GM19025 (cell line): ENCODE measurements around the gene CDK5.
A peak's percentile ranks its signal among the peaks of the same experiment; 100 is the strongest.

Experiments used
- ATAC-seq: cut with Tn5 transposase; IDR thresholded peaks from one replicate; pipeline ENCODE4 v1.9.1; 2021; ENCODE audit warnings: mild to moderate bottlenecking, low read depth, moderate library complexity; ENCODE audit not compliant: unreplicated experiment

CDK5 gene

DNA sequence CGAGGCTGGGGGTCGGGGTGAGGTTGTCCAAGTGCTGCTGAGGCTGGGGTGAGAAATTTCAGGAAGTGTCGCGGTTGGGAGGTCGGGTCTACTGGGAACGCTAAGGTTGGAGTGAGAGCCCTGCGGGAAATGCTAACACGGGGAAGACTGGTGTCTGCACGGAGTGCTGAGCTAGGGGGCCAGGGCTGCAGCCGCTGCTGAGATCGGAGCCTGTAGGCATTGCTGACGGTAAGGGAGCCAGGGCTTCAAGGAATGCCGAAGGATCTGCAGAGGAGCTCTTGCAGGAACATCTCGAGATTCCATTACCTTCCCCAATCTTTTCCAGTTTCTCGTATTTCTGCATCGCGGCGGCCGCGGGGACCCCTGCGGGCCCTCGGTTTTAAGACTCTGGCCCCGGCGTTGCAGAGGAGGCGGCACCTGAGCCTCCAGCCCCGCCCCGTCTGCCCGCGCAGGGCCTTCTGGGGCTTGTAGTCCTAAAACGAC lies at the start of gene CDK5:
TSS of gene CDK5 (minus strand) at position 392 of the 483 bp plus-strand sequence. CDS start at position 343, 49 bp downstream.
- peak; percentile 12 for ATAC-seq

DNA sequence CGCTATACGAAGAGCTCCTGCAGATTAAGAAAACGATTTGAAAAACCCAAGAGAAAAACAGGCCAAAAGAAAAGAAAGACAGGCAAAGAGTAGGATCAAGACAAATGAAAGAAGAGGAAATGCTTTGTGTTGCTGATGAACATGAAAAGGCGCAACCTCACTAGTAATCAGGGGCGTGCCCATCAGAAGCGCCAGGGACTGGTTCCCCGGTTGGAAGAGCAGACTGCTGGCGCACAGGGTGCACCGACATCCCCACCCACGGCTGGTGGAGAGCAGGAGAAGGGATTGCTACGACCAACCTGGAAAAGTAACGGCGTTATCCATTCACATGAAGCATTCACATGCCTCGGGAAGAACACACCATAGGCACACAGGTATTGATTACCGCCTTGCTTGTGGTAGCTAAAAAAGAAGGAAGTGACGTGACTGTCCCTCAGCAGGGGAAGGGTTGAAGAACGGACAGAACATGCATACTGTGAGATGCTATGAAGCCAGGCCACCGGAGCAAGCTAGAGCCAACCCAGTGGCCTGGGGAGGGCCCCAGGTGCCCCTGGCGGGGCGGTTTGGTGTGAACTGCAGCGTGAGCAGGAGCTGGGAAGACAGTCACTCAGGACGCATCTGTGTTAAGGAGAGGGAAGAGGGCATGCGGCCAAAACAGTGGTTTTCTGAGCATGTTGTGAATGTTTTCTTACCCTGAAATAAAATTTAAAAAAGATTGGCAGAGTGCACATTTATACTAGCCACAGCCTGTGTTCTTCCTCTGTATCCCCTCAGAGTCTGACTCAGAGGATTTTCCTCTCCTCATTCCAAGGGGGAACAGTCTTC lies 46.9 kb upstream of the CDK5 start:
- no peak for ATAC-seq

DNA sequence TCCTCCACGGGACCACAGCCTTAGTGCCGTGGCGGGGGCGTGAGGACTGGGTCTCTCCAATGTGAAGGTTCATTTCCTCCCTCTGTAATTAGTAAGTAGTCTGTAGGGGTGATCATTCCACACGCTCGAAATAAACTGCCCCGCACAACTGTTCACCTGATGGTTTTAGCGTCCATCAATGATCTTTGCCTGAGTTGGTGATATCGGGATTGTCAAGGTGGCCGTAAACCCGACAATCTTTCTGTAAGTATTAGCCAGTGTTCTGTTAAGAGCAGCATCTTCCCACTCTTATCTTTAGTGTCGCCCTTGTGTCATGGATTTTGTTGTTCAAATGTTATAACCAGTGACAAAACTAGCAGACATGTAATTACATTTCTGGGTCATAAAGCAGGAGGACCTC lies 46.3 kb upstream of the CDK5 start:
- ATAC-seq: no peak

DNA sequence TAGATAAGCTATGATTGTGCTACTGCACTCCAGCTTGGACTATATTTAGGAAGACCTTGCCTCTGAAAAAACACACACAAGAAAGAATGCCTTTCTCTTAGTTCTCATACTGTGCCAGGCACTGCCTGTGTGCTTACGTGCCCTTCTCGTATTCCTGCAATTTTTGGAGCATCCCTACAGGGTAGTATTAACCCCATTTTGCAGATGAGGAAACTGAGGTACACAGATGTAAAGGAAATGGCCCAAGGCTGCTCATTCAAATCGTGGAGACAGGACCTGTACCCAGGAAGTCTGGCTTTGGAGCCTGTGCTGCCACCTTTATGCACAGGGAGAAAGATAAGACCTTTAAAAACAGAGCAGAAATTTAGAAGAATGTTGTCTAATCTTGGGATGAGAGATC lies 45.3 kb upstream of the CDK5 start:
- no peak for ATAC-seq

DNA sequence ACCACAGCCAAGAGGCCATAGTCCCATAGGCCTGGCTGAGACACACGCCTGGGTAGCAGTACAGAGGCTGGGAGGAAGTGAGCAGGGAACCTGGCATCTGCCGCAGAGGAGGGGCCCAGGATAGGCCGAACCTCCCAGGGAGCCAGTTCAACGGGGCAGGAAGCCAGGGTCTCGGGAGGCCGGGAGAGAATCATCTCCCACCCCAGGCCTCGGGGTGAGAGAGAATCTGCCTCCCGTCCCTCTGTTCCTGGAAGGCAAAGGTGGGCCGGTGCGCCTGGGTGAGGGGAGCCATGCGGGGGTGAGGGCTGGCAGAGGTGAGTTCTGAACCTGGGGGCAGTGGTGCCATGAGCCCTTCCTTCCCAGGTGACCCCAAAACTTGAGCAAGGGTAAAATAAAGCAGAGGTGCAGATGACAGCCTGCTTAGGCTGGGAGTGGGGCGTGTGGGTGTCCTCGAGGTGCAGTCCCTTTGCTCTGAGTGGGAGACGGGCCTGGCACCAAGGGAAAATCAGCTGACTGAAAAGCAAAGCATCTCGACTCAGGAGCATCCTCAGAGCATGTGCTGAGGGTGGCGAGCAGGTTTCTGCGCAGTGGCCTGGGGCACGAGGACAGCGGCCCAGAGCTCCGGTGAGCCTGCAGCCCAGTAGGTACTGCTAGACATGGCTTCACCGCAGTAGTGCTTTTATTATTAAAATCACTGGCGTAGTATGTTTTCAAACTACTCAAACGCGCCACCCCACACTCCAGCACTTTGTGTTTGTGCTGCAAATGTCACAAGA lies 44.1 kb upstream of the CDK5 start:
- no peak for ATAC-seq

DNA sequence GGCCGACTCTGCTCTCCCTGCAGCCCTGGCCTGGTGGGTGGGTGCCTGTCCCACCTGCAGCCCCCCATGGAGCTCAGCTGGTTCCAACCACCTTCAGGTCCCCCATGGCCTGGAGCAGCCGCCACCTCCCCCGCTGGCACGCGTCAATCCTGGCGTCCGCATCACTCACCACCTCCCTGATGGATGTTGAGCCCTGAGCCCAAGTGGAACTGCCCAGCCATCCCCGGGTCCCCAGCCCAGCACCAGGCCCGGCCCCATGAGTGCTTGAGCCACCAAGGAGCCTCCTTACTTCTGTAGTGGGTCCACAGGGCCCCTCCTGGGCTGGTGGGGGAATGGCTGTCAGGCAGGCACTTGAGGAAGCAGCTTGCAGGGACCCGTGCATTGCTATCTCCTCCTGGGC lies 43.2 kb upstream of the CDK5 start:
- ATAC-seq: no peak

DNA sequence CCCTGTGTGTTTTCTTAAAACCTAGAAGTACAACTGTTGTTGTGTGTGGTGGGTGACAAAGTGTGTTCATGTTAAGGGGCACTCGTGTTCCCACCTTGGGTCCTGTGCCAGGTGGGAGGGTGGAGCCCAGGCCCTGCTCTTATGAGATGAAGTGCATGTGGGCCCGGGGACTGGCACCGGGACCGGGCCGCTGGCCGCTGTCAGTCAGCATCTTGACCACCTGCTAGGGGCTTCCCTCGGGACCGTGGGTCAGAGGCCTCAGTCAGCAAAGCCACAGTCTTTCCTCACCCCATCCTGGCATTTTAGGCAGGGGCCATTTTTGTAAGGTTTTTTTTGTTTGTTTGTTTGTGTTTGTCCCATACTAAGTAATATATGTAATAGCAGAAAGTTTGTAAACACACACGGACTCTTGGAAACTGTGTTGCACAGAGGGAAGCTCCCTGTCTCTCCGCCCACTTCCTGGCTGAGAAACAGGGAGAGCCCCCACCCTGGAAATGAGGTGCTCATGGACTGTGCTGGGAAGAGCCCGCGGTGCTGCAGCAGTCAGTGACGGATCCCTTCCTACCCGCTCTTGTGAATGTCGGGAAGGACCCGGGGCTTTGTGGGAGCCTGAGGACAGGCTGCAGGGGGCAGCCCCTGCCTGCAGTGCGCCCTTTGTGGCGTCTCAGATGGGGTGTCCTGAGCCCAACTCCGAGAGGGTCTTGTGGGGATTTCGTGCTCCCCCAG lies 42.0 kb upstream of the CDK5 start:
- ATAC-seq: no peak

DNA sequence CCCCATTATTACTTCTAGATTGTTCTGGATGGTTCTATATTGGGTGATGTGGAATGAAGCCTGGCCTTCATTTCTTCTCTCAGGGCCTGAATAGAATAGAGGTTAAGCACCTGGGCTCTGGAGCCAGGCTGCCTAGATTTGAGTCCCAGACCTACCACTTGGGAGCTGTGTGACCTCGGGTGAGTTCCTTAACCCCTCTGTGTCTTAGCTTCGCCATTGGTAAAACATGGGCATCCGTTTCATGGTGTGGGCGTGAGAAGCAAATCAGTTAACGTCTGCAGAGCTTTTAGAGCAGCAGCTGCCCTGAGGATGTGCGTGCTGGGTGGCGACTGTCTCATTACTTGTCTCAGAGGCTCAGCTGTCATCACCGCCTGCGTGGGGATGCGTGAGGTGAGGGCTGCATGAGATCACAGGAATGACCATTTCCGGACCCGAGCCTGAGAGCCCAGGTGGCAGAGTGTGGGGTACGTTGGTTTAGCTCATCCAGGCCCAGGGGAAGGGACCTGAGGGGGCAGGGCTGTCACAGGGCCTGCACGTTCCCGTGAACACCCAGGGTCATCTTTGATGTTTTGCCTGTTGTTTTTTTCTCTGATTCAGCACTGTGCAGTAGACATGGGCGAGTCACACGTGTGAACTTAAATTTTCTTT lies 38.3 kb upstream of the CDK5 start:
- ATAC-seq: no peak

DNA sequence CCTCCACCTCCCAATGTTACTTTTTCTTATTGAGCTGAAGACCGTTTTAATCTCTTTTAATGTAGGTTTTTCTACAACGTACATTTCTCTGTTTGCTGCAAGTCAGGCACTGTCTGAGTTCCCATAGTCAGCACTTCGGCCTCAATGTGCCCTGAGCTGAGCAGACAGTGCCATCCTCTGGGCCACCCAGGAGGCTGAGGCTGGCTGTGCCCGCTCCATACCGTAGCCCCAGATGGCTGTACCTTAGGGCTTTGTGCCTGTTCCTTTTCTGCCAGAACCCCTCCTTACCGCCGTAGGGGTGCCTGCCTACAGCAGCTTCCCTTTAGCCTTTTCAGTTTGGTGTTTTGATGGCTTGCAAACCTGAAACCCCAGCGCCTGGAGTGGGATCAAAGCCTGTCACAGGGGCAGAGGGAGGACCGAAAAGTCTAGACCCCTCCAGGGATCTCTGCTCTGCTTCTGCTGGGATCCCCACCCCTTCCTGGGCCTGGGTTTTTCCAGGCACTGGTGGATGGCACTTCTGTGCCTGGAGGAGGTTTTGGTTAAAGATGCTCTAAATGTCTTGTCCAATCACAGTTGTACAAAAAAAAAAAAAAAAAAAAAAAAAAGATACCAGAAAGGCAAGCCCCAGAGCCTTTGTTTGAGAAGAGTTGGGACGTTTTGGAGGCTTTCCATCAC lies 37.6 kb upstream of the CDK5 start:
- no peak for ATAC-seq

DNA sequence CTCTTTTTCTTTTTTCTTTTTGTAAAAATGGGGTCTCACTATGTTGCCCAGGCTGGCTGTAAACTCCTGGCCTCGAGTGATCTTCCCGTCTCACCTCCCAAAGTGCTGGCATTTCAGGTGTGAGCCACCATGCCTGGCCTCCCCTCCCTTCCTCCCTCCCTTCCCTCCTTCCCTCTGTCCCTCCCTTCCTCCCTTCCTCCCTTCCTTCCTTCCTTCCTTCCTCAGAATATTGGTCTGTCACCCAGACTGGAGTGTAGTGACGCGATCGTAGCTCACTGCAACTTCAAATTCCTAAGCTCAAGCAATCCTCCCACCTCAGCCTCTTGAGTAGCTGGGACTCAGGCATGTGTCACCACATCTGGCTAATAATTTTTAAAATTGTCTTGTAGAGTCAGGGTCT lies 37.0 kb upstream of the CDK5 start:
- ATAC-seq: no peak

DNA sequence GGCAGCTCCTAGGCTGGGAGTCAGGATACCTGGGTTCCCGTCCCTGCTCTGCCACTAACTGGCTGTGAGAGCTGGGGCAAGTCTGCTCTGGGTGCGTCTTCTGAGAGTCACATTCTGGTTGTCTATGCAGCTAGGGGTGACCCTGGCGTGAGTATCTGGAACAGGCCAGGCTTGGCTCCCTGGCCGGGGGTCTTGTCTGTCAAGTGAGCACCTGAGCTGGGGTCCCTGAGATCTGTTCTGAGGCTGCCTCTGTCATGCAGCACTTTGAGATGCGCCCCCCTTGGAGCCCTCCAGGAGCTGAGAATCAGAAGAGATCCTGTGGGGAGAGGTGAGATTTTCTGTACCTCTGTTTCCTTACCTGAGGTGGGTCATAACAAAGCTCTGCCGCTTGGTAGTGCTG lies 36.1 kb upstream of the CDK5 start:
- no peak for ATAC-seq

DNA sequence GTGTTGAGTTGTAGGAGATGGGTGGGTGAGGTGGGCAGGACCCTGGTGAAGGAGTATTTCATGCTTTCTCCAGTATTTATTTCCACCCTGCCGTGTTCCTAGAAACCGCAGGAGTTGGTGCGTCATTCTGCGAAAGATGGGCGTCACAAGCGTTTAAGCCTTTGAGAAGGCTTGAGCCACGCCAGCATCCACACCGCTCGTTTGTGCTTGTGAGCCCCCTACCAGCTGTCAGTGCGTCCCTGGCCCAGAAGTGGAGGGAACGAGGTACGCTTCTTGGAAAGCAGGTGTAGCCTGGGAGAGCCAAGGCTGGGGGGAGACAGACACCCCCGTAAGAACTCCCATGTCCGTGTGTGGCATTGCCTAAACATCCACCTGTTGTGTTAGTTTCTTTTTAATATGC lies 34.3 kb upstream of the CDK5 start:
- no peak for ATAC-seq

DNA sequence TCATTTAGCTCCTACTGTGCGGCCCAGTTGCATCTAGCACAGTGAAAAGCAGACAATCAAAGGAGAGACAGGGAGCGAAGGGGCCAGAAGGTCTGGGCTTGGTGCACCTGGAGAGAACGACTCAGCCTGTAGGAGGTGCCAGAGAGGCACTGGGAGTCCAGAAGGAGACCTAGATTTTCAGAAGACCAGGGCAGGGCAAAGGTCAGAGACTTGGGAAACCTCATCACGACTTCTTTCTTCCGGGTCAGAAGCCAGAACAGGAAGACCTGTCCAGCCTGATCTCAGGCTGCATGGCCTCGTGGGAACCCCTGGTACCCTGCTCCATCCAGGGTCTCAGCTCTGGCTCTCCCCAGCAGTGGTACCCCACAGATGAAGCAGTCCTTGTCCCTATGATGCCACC lies 33.7 kb upstream of the CDK5 start:
- no peak for ATAC-seq

DNA sequence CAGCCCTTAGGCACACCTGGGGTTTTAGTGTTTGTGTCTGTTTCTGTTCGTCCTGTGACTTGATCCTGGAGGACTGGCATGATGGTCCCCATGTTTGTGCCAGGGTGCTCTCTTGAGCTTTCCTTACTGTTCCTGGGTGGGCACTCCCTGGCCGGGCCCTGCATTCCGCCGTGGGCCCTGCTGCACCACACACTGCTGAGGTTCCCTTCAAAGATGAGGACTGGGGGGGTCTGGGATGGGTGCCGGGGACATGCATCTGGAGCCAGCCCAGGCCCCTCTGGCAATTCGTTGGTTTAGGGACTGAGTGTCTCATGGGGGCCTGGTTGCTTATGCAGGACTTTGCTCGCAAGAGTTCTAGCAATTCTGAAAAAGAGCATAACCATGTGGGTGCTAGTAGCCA lies 33.3 kb upstream of the CDK5 start:
- ATAC-seq: no peak

DNA sequence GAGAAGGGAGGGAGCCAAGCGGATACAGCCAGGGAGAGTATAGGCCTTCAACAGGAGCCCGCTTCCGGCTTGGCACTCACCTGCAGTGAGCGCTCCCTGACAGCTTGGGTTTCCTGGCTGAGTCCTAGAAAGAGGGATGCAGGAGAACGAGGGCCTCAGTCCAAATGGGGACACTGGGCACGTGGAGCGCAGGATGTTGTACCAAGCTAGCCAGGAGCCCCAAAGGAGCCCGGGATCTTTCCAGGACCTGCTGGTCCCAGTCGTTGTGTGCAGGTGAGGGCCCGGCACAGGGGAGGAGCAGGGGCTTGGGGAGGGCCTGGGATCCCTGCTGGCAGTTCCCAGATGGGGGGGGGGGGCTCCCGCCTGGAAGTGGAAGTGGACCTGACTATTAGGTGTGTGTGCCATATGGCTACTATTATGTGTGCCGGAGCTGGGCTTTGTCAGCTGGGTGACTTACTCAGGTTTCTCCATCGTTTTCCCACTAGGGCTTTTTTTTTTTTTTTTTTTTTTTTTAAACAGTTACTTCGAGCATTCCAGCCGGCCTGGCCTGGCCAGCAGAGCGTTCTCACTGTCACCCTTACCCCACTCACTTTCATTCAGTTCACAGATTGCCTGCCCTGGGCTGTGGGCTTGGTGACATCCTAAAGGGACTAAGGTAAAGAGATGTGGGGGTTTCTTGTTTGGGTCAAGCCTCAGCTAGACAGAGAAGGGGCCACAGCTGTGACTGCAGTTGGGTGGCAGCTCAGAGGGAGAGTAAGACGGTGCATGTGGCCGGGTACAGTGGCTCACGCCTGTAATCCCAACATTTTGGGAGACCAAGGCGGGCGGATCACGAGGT lies 32.4 kb upstream of the CDK5 start:
- no peak for ATAC-seq

DNA sequence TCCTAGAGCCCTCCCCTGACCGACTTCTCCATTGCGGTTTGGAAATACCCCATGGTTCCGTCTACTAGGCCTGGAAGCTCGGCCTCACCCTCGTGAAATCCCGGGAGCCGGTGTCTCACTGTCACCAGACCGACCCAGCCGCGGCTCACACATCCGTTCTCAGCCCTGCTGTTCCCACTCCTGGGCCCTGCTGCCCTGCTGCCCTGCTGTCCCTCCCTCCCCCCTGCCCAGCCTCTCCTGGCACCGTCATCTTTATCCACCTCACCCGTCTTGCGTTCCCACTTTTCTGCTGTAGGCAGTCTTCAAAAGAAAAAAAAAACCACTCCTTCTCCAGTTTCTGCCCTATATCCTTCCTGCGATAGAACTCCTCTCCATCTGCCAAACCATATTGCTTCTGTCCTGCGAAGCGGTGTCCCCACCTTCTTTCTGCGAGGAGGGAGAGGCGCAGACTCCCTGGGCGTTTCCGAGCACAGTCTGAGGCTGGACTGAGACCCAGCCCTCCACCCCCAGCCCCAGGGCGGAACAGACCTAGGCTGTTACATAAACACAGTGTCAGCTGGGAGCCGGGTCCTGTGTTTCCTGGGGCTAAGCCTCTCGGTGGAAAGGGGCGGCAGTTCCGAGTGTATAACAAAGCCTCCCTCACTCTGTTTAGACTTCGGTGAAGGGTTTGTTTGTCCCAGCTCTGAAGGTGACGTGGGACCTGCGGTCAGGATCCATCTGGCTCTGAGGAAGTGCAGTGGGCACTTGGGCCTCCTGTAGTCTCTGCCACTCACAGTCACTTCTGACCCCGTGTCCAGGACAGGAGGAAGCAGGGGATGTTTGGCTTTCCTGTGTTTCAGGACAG lies 31.4 kb upstream of the CDK5 start:
- ATAC-seq: no peak

DNA sequence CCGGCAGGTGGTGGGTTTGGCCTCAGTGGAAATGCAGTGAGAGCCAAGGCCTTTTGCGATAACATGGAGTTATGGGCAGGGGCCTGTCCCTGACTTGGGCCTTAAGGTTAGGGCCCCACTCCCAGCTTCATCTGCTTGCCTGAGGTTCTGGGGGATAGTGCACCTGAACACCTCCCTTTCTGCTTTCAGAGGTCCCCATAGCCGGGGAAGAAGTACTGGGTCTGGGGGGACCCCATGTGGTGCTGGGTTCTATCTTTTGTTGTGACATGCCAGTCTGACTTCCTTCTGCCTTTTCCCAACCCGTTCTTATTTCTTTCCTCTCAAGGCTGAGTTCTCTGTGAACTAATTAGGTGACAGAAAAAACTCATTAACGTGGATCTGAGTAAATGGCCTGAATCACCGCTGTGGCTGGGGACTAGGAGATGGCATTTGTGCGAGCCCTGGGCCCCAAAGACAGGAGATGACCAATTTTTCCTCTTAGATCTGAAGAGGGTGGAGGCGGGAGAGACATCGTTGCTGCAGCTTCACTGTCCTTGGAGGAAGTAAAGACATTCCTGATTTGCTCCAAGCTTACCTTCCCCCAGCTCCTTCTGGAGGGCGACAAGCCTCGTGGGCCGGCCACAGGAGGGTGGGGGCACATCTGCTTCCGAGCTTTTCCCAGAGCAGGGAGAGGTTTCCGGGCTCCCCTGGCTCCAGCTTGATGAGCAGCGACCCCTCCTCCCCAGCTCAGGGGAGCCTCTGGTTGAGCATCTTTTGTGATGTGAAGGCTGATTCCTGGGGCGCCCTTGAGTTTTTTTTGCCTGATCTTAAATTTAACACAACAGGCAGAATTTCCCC lies 30.5 kb upstream of the CDK5 start:
- no peak for ATAC-seq
